ENCODE results near the gene OR6S1.

OR6S1 gene

DNA sequence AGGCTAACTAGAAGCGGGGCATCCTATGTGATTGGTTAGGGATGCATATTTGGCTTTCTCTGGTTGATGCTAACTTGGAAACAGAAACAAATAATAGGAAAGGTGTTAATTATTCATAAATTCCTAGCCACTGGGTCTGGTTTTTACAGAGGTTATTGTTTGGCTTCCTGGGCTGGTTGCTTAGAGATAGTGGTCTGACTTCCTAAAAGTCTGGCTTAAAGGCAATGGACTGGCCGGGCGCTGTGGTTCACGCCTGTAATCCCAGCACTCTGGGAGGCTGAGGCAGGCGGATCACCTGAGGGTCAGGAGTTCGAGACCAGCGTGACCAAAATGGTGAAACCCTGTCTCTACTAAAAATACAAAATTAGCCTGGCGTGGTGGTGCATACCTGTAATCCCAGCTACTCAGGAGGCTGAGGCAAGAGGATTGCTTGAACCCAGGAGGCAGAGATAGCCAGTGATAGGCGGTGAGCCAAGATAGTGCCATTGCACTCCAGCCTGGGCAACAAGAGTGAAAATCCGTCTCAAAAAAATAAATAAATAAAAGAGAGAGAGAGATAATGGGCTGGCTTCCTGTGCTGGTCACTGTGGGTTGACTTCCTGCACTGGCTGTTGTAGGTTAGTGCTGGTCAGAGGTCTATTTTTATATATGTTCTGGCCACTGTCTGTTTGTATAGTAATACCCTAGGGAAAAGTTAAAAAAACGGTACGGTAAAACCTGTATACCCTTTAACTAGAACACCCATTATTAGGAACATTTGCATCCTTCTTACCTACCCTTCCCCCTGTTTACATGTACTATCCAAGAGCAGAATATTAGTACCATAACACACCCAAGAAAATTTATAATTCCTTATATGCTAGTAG lies 24.1 kb downstream of the OR6S1 start:
- no peak overlapping the region for H3K18ac ChIP-seq (ENCODE audit: low read length)
- H4K12ac ChIP-seq (ENCODE audit: low read depth, low read length): no peak overlapping the region
- no peaks in the 10 kb centered on the region for H3K27me3 ChIP-seq (ENCODE audit: insufficient read depth, low read length)
- WGBS (ENCODE audit: extremely low coverage, insufficient coverage, insufficient read length): no CpG with 5 or more reads among the region's 12 CpGs
- H3K4ac ChIP-seq (ENCODE audit: low read depth, low read length): no peak overlapping the region
- H2BK5ac ChIP-seq (ENCODE audit: low read depth, low read length, poor library complexity): no peak overlapping the region
- H2AK5ac ChIP-seq (ENCODE audit: low read length): no peak overlapping the region
- H2AFZ ChIP-seq (ENCODE audit: insufficient read depth, low read length, poor library complexity): no peak overlapping the region
- no peaks in the 10 kb centered on the region for H3K79me2 ChIP-seq (ENCODE audit: control insufficient read depth, insufficient read depth, low read length, poor library complexity)
- no peak overlapping the region for H2BK120ac ChIP-seq (ENCODE audit: insufficient read depth, low read length, poor library complexity)
- H3K4me1 ChIP-seq (ENCODE audit: control insufficient read depth in 1 of 2, insufficient read depth in 2 of 2, low read length in 2 of 2): no peaks in the 10 kb centered on the region
- no peaks in the 10 kb centered on the region for H3K9me3 ChIP-seq (ENCODE audit: insufficient read depth, low read depth, low read length)
- H3K36me3 ChIP-seq (ENCODE audit: control insufficient read depth in 1 of 2, insufficient read depth in 2 of 2, low read length in 2 of 2): no peaks in the 10 kb centered on the region
- DNase-seq: no peak
- no peak overlapping the region for H3K27ac ChIP-seq (ENCODE audit: low read depth, low read length)
- H3K23ac ChIP-seq (ENCODE audit: low read length): no peak overlapping the region
- no peak overlapping the region for H2BK12ac ChIP-seq (ENCODE audit: low read length)
- H3K79me1 ChIP-seq (ENCODE audit: low read length): no peaks in the 10 kb centered on the region
- no peak overlapping the region for H3K4me3 ChIP-seq (ENCODE audit: low read depth, low read length)
- no peak overlapping the region for H3K4me2 ChIP-seq (ENCODE audit: low read length)
- H3K14ac ChIP-seq (ENCODE audit: low read length): no peak overlapping the region
- H4K91ac ChIP-seq (ENCODE audit: low read depth, low read length): no peak overlapping the region
- no peak overlapping the region for H3K9ac ChIP-seq (ENCODE audit: low read length)
- no peak overlapping the region for H4K8ac ChIP-seq (ENCODE audit: low read depth, low read length)

- no peak overlapping the region for H2BK120ac ChIP-seq (ENCODE audit: insufficient read depth, low read length, poor library complexity)
- no peak overlapping the region for H3K4me3 ChIP-seq (ENCODE audit: low read depth, low read length)
- H3K4ac ChIP-seq (ENCODE audit: low read depth, low read length): no peak overlapping the region
- no peaks in the 10 kb centered on the region for H3K79me2 ChIP-seq (ENCODE audit: control insufficient read depth, insufficient read depth, low read length, poor library complexity)
- no peaks in the 10 kb centered on the region for H3K4me1 ChIP-seq (ENCODE audit: control insufficient read depth in 1 of 2, insufficient read depth in 2 of 2, low read length in 2 of 2)
- no peak overlapping the region for H2BK5ac ChIP-seq (ENCODE audit: low read depth, low read length, poor library complexity)
- WGBS (ENCODE audit: extremely low coverage, insufficient coverage, insufficient read length): no CpG with 5 or more reads among the region's 5 CpGs
- H3K18ac ChIP-seq (ENCODE audit: low read length): no peak overlapping the region
- no peak overlapping the region for H2AFZ ChIP-seq (ENCODE audit: insufficient read depth, low read length, poor library complexity)
- H3K9me3 ChIP-seq (ENCODE audit: insufficient read depth, low read depth, low read length): no peaks in the 10 kb centered on the region
- H4K12ac ChIP-seq (ENCODE audit: low read depth, low read length): no peak overlapping the region
- H2AK5ac ChIP-seq (ENCODE audit: low read length): no peak overlapping the region
- H3K9ac ChIP-seq (ENCODE audit: low read length): no peak overlapping the region
- H3K27ac ChIP-seq (ENCODE audit: low read depth, low read length): no peak overlapping the region
- no peak overlapping the region for H2BK12ac ChIP-seq (ENCODE audit: low read length)
- no peak overlapping the region for H3K14ac ChIP-seq (ENCODE audit: low read length)
- H3K79me1 ChIP-seq (ENCODE audit: low read length): no peaks in the 10 kb centered on the region
- DNase-seq: no peak
- no peaks in the 10 kb centered on the region for H3K27me3 ChIP-seq (ENCODE audit: insufficient read depth, low read length)
- no peak overlapping the region for H3K23ac ChIP-seq (ENCODE audit: low read length)
- no peak overlapping the region for H4K91ac ChIP-seq (ENCODE audit: low read depth, low read length)
- H3K36me3 ChIP-seq (ENCODE audit: control insufficient read depth in 1 of 2, insufficient read depth in 2 of 2, low read length in 2 of 2): no peaks in the 10 kb centered on the region
- H4K8ac ChIP-seq (ENCODE audit: low read depth, low read length): no peak overlapping the region
- H3K4me2 ChIP-seq (ENCODE audit: low read length): no peak overlapping the region
Measured at GRCh38 chr14:20615996-20616395, 25.5 kb downstream of the OR6S1 start.

DNA sequence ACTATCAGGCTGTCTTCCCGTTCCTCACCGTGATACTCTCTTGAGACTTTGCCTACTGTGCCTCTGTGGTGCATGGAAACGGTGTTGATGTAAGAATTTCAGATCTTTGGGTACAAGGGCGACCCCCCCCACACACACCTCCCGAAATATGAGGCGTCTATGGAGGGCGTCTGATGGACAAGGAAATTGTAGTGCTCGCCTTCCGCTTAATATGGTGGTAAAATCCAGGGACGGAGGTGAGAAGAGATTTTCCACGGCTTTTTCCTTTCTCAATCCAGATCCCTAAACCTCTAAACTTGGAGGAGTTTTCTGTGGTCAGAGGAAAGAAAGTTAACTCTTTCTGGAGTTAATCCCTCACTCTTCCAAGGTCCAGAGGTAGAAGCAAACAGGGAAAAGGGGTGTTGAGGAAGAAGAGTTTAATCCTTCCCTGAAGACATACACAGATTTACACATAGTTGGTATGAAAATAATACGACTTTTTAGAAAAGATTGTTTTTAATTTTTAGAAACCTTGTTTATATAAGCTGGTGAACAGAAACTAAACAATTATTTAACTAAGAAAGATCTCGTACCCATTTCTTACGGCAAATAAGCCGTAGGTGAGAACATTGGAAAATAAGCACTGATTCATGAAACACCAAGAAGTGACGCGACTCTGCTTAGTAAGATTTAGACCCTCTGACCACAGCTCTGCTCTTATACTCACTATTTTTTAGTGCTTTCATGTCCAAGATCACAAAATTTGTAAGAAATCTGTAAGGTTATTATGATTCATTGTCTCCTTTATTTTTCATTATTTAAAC lies 27.3 kb downstream of the OR6S1 start:
- Histone ChIP-seq H3K14ac (ENCODE audit: low read length) (no peak overlapping the region), H4K8ac (ENCODE audit: low read depth, low read length) (no peak overlapping the region), H2BK12ac (ENCODE audit: low read length) (no peak overlapping the region), H3K9ac (ENCODE audit: low read length) (peak overlapping the region; percentile 71), H3K4ac (ENCODE audit: low read depth, low read length) (no peak overlapping the region), H2BK120ac (ENCODE audit: insufficient read depth, low read length, poor library complexity) (no peak overlapping the region), H3K4me1 (ENCODE audit: control insufficient read depth in 1 of 2, insufficient read depth in 2 of 2, low read length in 2 of 2) (no peaks in the 10 kb centered on the region), H3K4me2 (ENCODE audit: low read length) (peak overlapping the region; percentile 91), H2AK5ac (ENCODE audit: low read length) (no peak overlapping the region), H3K4me3 (ENCODE audit: low read depth, low read length) (peak overlapping the region; percentile 74), H3K27ac (ENCODE audit: low read depth, low read length) (no peak overlapping the region), H4K12ac (ENCODE audit: low read depth, low read length) (no peak overlapping the region), H4K91ac (ENCODE audit: low read depth, low read length) (no peak overlapping the region), H3K18ac (ENCODE audit: low read length) (no peak overlapping the region), H3K79me2 (ENCODE audit: control insufficient read depth, insufficient read depth, low read length, poor library complexity) (peaks cover 2% of the 10 kb centered on the region), H2AFZ (ENCODE audit: insufficient read depth, low read length, poor library complexity) (no peak overlapping the region), H2BK5ac (ENCODE audit: low read depth, low read length, poor library complexity) (no peak overlapping the region), H3K27me3 (ENCODE audit: insufficient read depth, low read length) (no peaks in the 10 kb centered on the region), H3K9me3 (ENCODE audit: insufficient read depth, low read depth, low read length) (no peaks in the 10 kb centered on the region), H3K23ac (ENCODE audit: low read length) (no peak overlapping the region), H3K36me3 (ENCODE audit: control insufficient read depth in 1 of 2, insufficient read depth in 2 of 2, low read length in 2 of 2) (no peaks in the 10 kb centered on the region), H3K79me1 (ENCODE audit: low read length) (no peaks in the 10 kb centered on the region)
- DNase-seq: peak in 1 of 2 donors; percentile 18
- WGBS (ENCODE audit: extremely low coverage, insufficient coverage, insufficient read length): no CpG with 5 or more reads among the region's 17 CpGs

- H3K36me3 ChIP-seq (ENCODE audit: control insufficient read depth in 1 of 2, insufficient read depth in 2 of 2, low read length in 2 of 2): no peaks in the 10 kb centered on the region
- H2BK120ac ChIP-seq (ENCODE audit: insufficient read depth, low read length, poor library complexity): no peak overlapping the region
- H2AFZ ChIP-seq (ENCODE audit: insufficient read depth, low read length, poor library complexity): no peak overlapping the region
- H3K79me2 ChIP-seq (ENCODE audit: control insufficient read depth, insufficient read depth, low read length, poor library complexity): peaks cover 2% of the 10 kb centered on the region
- H3K9ac ChIP-seq (ENCODE audit: low read length): peak overlapping the region; percentile 71
- no peak overlapping the region for H3K23ac ChIP-seq (ENCODE audit: low read length)
- no peak overlapping the region for H4K12ac ChIP-seq (ENCODE audit: low read depth, low read length)
- H3K18ac ChIP-seq (ENCODE audit: low read length): no peak overlapping the region
- no peaks in the 10 kb centered on the region for H3K79me1 ChIP-seq (ENCODE audit: low read length)
- H3K4me2 ChIP-seq (ENCODE audit: low read length): peak overlapping the region; percentile 91
- H3K14ac ChIP-seq (ENCODE audit: low read length): no peak overlapping the region
- no peak overlapping the region for H4K8ac ChIP-seq (ENCODE audit: low read depth, low read length)
- WGBS (ENCODE audit: extremely low coverage, insufficient coverage, insufficient read length): no CpG with 5 or more reads among the region's 34 CpGs
- no peak overlapping the region for H4K91ac ChIP-seq (ENCODE audit: low read depth, low read length)
- DNase-seq: peak; percentile 93 to 99
- H2BK5ac ChIP-seq (ENCODE audit: low read depth, low read length, poor library complexity): no peak overlapping the region
- no peak overlapping the region for H2BK12ac ChIP-seq (ENCODE audit: low read length)
- no peaks in the 10 kb centered on the region for H3K4me1 ChIP-seq (ENCODE audit: control insufficient read depth in 1 of 2, insufficient read depth in 2 of 2, low read length in 2 of 2)
- no peak overlapping the region for H3K27ac ChIP-seq (ENCODE audit: low read depth, low read length)
- H3K27me3 ChIP-seq (ENCODE audit: insufficient read depth, low read length): no peaks in the 10 kb centered on the region
- H3K4ac ChIP-seq (ENCODE audit: low read depth, low read length): no peak overlapping the region
- peak overlapping the region; percentile 75 for H3K4me3 ChIP-seq (ENCODE audit: low read depth, low read length)
- H3K9me3 ChIP-seq (ENCODE audit: insufficient read depth, low read depth, low read length): no peaks in the 10 kb centered on the region
- no peak overlapping the region for H2AK5ac ChIP-seq (ENCODE audit: low read length)
Measured at GRCh38 chr14:20613094-20614037, 28.1 kb downstream of the OR6S1 start.
